Loucy (cell line): Measurements from ENCODE around the gene GPR61.
A peak's percentile ranks its signal among the peaks of the same experiment; 100 is the strongest.

Experiments
- H2AFZ ChIP-seq: fragments of 200-600 bp; sonication (generic); 2 replicates; pipeline ENCODE4 v1.6.0; 2016; ENCODE audit warnings: antibody characterized with exemption, mild to moderate bottlenecking, low read length, moderate library complexity
- H3F3A ChIP-seq: fragments of 200-600 bp; 2 replicates; pipeline ENCODE4 v1.6.0; 2016; ENCODE audit warnings: antibody characterized with exemption, low read depth, mild to moderate bottlenecking
- H3K27me3 ChIP-seq: fragments of 200-600 bp; sonication (generic); 2 replicates; pipeline ENCODE4 v1.6.1; 2014; ENCODE audit warnings: low read length, mild to moderate bottlenecking; ENCODE audit not compliant: insufficient read depth, poor library complexity, severe bottlenecking
- H3K36me3 ChIP-seq: fragments of 200-600 bp; sonication (generic); 2 replicates; pipeline ENCODE4 v1.6.1; 2016; ENCODE audit warnings: low read length; ENCODE audit not compliant: insufficient read depth
- H3K4me1 ChIP-seq: fragments of 200-600 bp; sonication (generic); 2 replicates; pipeline ENCODE4 v1.5.1; 2014; ENCODE audit warnings: low read length, mild to moderate bottlenecking; ENCODE audit not compliant: insufficient read depth, poor library complexity, severe bottlenecking
- H3K4me2 ChIP-seq: fragments of 200-600 bp; sonication (generic); 2 replicates; pipeline ENCODE4 v1.6.0; 2014; ENCODE audit warnings: antibody characterized with exemption, low read length, low read depth, mild to moderate bottlenecking; ENCODE audit not compliant: poor library complexity, severe bottlenecking
- H3K4me3 ChIP-seq: fragments of 200-600 bp; sonication (generic); 2 replicates; pipeline ENCODE4 v1.5.1; 2014; ENCODE audit warnings: low read length, mild to moderate bottlenecking, mixed read lengths; ENCODE audit not compliant: poor library complexity, severe bottlenecking
- H3K79me2 ChIP-seq: fragments of 200-600 bp; sonication (generic); 2 replicates; pipeline ENCODE4 v1.6.1; 2014; ENCODE audit warnings: low read length; ENCODE audit not compliant: insufficient read depth
- H3K9ac ChIP-seq: fragments of 200-600 bp; sonication (generic); 2 replicates; pipeline ENCODE4 v1.6.0; 2014; ENCODE audit warnings: mild to moderate bottlenecking, low read depth, low read length, moderate library complexity; ENCODE audit not compliant: poor library complexity, severe bottlenecking
- H3K9me2 ChIP-seq: fragments of 200-600 bp; sonication (generic); replicated peaks from 2 replicates; pipeline ENCODE4 v1.6.1; 2016; ENCODE audit warnings: low read depth, low read length, mixed read lengths
- H3K9me3 ChIP-seq: fragments of 200-600 bp; sonication (generic); 2 replicates; pipeline ENCODE4 v1.6.1; 2014; ENCODE audit warnings: mild to moderate bottlenecking, antibody characterized with exemption, low read length, low read depth; ENCODE audit not compliant: insufficient read depth
- H4K20me1 ChIP-seq: fragments of 200-600 bp; sonication (generic); 2 replicates; pipeline ENCODE4 v1.6.0; 2014; ENCODE audit warnings: antibody characterized with exemption, low read length, mild to moderate bottlenecking; ENCODE audit not compliant: insufficient read depth, poor library complexity, severe bottlenecking
- CTCF ChIP-seq: fragments of 200-600 bp; sonication (generic); conservative IDR thresholded peaks from 2 replicates; pipeline ENCODE4 v1.5.1; 2014; ENCODE audit warnings: mild to moderate bottlenecking, antibody characterized with exemption, low read length
- EZH2phosphoT487 ChIP-seq: fragments of 200-600 bp; IDR thresholded peaks from 2 replicates; pipeline ENCODE4 v1.6.1; 2018; ENCODE audit warnings: antibody characterized with exemption, mild to moderate bottlenecking, moderate library complexity, borderline replicate concordance

Gene GPR61

DNA sequence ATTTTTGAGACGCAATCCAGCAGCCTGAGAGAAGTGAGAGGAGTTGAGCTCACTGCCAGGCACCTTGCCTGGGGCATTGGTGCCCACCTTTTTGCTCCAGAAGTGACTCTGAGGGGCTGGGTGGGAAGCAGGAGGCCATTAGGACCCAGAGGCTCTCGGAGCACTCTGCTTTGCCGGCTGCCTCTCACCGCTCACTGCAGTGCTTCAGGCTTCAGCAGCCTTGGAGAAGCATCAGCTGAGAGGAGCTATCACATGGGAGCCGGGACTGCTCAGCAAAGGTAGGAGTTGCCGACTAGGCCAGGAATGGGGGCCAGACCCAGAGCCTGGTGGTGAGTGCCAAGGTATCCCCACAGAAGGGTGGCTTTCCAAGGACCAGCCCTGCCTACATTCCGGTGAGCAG is at the start of gene GPR61:
Gene GPR61 (plus strand): TSS at position 197 of the 400 bp plus-strand sequence. CDS start 3,151 bp downstream, outside the sequence.
- TF ChIP-seq CTCF, result no peak
- TF ChIP-seq EZH2phosphoT487, result no peak
- no peak within 1 kb of the TSS for H3K4me3 ChIP-seq

DNA sequence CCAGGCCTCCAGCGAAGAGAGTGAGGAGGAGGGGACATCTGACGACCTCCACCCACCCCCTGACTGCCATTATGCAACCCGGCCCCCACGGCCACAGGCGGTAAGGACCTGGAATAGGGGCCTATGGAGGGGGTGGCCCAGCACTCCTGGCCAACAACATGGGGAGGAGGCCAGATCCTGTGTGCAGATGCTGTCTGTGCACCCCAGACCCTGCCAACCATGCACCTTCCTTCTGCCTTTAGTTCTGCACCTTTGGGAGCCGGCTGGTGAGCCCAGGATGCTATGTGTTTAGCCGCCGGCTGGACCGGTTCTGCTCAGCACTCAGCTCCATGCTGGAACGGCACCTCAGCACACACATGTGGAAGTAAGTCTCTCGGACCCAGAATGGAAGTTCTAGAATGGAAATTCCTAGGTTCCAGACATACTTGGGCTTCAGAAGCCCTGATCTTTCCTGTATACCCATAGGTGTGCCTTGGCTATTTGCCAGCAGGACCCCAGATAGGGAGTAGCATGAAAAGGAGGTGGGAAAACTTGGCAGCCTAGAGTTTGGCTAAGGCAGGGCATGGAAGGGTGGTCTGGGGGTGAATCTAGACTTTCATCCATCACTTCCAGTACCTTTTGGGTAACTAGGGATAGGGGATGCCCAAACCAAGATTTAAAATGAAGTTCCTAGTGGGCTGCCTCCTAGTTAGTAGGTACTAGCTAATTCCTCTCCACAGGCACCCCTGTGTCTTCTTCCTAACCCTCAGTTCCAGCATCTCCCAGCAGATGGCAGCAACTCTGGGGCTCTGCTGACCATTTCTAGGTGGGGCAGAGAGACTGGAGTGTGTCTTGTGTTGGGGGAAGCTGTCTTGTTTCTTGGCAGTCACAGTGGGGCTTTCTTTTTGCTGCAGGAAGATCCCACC is 49.4 kb upstream of the GPR61 start:
- H3K36me3 ChIP-seq, result no peaks in the 10 kb centered on the region; the same call in 1 of the 2 replicates
- H3K9me3 ChIP-seq, result no peaks in the 10 kb centered on the region
- no peak overlapping the region for H2AFZ ChIP-seq
- peak; percentile 81 for TF ChIP-seq CTCF
- TF ChIP-seq EZH2phosphoT487, result no peak
- H3K79me2 ChIP-seq, result peaks cover 11% of the 10 kb centered on the region
- no peak overlapping the region for H3K4me3 ChIP-seq
- no peaks in the 10 kb centered on the region for H3K27me3 ChIP-seq
- no peaks in the 10 kb centered on the region for H3K9me2 ChIP-seq
- H3K4me2 ChIP-seq, result no peak overlapping the region
- peaks cover 17% of the 10 kb centered on the region for H3K4me1 ChIP-seq
- H3F3A ChIP-seq, result no peaks in the 10 kb centered on the region
- H4K20me1 ChIP-seq, result peaks cover 7% of the 10 kb centered on the region
- H3K9ac ChIP-seq, result no peak overlapping the region

More for the DNA sequence above, at the start of gene GPR61:
- Histone ChIP-seq H3K36me3 (no peaks in the 10 kb centered on the region), H2AFZ (no peak within 1 kb of the TSS), H3K9me3 (no peaks in the 10 kb centered on the region), H3K4me1 (no peaks in the 10 kb centered on the region), H3K4me2 (no peak within 1 kb of the TSS), H3K9ac (no peak within 1 kb of the TSS), H3K79me2 (no peaks in the 10 kb centered on the region), H3K9me2 (no peaks in the 10 kb centered on the region), H3K27me3 (no peaks in the 10 kb centered on the region), H3F3A (no peaks in the 10 kb centered on the region), H4K20me1 (no peaks in the 10 kb centered on the region)

- Histone ChIP-seq H3K27me3 (no peaks in the 10 kb centered on the region), H3K4me3 (no peak overlapping the region), H3K9ac (no peak overlapping the region), H4K20me1 (peaks cover 7% of the 10 kb centered on the region), H3K79me2 (peaks cover 17% of the 10 kb centered on the region), H2AFZ (no peak overlapping the region), H3K9me2 (no peaks in the 10 kb centered on the region), H3K9me3 (no peaks in the 10 kb centered on the region), H3F3A (no peaks in the 10 kb centered on the region), H3K4me2 (no peak overlapping the region), H3K36me3 (peaks cover 1% of the 10 kb centered on the region; the same call in 1 of the 2 replicates), H3K4me1 (peaks cover 14% of the 10 kb centered on the region)
- TF ChIP-seq CTCF (no peak), EZH2phosphoT487 (no peak)
These were observed 48.8 kb upstream of the GPR61 start for GRCh38 chr1:109490934-109491302.
